Hematopoietic multipotent progenitor cell (in vitro differentiated cells): ENCODE measurements around the gene HMBS. TPM values are rescaled to one million over a fixed set of nuclear protein-coding genes. Genes with fewer than 3 reads are reported as not detected.
"Not testable (repeated sequence)": the region's sequence is repeated elsewhere in the genome, so short reads cannot be mapped to it uniquely, and the experiment has no call there.

ENCODE experiments used
- DNase-seq, 3 donors: peaks; one replicate each; pipeline ENCODE4 v3.0.0-alpha.2; 2011 to 2015; ENCODE audit warnings: low read depth in 2 of 3, low spot score in 2 of 3
- total RNA-seq: library from RNA; depleted of rRNA; stranded (reverse); fragments of >200 nt; gene quantifications from one replicate; pipeline ENCODE4 v1.2.3, GENCODE V29; 2012

HMBS gene
- 9.2 TPM for total RNA-seq

GRCh38 chr11:119084663-119085436, at the start of gene HMBS:
Gene HMBS, plus strand, starts transcription at chr11:119084881. Its CDS starts 153 bp downstream, at chr11:119085034.
- DNase-seq, result peak; percentile 70 to 97 (median 95)

GRCh38 chr11:119038884-119039283, 45.8 kb upstream of the HMBS start:
- no peak for DNase-seq

DNA sequence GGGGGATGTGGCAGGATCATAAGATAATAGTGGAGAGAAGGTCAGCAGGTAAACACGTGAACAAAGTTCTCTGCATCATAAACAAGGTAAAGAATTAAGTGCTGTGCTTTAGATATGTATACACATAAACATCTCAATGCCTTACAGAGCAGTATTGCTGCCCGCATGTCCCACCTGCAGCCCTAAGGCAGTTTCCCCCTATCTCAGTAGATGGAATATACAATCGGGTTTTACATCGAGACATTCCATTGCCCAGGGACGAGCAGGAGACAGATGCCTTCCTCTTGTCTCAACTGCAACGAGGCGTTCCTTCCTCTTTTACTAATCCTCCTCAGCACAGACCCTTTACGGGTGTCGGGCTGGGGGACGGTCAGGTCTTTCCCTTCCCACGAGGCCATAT, 45.2 kb upstream of the HMBS start:
- not testable (repeated sequence) for DNase-seq

DNA sequence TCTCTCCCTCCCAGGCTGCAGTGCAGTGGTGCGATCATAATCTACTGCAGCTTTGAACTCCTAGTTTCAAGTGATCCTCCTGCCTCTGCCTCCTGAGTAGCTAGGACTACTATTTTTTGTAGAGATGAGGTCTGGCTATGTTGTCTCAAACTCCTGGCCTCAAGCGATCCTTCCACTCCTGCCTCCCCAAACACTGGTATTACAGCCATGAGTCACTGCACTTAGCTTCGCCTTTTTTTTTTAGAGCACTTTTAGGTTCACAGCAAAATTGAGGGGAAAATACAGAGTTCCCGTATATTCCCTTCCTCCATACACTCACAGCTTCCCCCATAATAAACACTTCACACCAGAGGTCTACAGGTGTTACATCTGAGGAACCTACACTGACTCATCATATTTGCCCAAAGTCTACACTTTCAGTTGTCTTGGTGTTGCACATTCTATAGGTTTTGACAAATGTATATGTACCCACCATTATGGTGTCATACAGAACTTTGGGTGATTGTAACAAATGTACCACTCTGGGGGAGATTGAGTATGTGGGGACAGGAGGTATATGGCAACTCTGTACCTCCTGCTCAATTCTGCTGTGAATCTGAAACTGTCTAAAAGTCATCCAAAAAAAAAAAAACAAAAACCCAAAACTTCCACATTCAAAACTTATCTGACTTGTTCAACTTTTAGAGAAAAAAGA, 42.7 kb upstream of the HMBS start:
- DNase-seq, result no peak

- no peak for DNase-seq
These were observed 41.8 kb upstream of the HMBS start for GRCh38 chr11:119042927-119043326.

DNA sequence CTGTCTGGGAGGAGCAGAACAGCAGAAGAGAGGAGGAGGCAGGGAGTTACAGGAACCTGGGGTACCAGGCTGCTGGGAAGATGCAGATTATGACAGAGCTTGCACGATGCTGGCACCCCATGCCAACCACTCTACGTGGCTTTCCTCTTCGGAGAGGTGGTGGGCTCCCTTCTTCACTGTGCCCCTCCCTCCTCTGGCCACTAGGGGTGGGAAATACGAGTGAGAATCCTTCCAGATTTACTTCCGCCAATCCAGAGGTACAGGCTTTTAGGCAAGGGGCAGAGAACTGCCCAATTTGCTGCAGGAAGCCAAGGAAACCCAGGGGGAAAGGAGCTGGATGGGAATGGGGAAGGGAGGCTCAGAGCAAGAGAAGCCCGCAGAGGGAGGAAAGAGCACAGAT, 40.0 kb upstream of the HMBS start:
- no peak for DNase-seq

DNA sequence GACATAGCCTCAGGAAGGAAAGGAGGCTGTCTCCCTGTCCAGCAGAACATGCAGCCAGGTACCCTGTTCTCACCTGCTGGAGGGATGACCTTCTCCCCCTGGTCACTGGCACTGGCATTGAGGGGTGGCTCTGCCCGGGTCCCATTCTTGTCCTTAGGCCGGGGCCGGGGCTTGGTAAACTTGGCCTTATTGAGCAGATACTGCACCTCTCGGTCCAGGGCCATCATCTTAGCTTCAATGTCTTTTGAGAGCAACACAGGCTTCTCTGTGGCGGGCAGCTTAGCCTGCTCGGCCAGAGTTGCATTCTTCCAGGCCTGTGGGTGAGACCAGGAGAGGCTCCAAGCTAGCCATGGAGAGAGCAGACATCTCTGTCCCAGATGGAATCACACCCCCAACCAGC, 38.2 kb upstream of the HMBS start:
- DNase-seq, result no peak

DNA sequence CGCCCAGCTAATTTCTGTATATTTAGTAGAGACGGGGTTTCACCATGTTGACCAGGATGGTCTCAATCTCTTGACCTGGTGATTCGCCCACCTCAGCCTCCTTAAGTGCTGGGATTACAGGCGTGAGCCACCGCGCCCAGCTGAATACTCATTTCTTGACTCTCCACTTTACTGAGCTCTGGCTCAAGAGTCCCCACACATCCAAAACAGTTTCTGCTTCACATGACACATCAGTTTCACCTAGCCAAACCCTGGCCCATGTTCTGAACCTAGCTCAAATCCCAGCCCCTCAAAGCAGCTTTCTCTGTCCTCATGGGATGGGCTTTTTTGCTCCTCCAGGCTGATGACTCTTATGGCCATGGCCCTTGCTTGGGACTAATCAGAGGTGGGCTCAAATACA, 37.5 kb upstream of the HMBS start:
- DNase-seq, result no peak

GRCh38 chr11:119048644-119049043, 36.0 kb upstream of the HMBS start:
- DNase-seq, result no peak

DNA sequence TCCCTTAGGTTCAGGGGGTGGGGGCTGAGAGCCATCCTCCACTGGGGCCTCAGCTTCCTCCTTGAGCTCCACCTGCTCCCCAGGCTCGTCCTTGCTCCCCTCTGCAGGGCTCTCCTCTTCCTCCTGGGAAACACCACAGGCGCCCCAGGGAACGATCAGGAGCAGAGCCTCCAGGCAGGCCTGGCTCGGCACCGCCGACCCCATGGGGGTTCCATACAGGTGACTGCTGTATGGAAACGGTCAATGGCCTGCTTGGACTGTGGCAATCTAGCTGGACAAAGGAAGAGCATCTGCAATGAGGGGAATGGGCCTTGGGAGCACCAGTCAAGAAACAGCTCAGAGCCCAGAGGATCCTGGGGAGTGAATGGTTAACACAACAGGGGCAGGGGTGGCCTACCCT, 35.6 kb upstream of the HMBS start:
- DNase-seq, result no peak

- DNase-seq, result no peak
These were observed 33.1 kb upstream of the HMBS start for GRCh38 chr11:119051440-119052162.

GRCh38 chr11:119052163-119052814, 32.4 kb upstream of the HMBS start:
- no peak for DNase-seq

DNA sequence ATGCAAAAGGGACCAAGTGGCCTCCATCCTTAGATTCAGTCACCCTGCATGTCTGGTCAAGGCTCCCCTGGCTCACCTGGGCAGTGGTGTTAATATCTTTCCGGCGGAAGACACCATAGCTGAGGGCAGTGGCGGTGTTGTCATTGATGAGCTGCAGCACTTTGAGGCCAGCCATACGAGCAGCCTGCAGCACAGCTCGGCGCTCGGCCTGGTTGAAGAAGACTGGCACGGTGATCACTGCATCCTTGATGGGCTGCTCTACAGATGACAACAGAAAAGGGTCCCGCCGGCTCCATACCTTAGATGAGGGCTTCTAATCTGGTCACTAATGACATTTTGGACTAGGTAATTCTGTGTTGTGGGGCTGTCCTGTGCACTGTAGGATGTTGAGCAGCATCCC, 30.3 kb upstream of the HMBS start:
- DNase-seq, result no peak

DNA sequence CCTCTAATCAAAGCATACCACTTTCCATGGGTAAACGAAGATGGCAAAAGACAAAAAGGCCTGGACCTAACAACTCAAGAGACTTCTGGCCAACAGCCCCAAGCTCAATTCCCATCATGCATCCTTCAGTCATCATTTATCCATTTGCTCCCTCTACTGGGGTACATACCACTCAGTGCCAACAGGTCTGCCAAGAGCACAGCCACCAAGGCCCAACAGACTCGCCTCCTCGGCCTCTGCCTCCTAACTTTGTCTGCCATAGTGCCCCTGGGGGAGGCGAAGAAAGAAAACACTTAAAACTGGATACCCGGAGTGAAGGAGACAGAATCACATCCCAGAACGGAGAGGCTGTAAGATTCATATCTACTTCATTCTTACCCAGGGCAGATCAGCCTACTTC, 28.8 kb upstream of the HMBS start:
- peak in 2 of 3 donors; percentile 57 to 61 for DNase-seq

- DNase-seq, result peak; percentile 22 to 31 (median 22)
These were observed 28.2 kb upstream of the HMBS start for GRCh38 chr11:119056421-119056999.

DNA sequence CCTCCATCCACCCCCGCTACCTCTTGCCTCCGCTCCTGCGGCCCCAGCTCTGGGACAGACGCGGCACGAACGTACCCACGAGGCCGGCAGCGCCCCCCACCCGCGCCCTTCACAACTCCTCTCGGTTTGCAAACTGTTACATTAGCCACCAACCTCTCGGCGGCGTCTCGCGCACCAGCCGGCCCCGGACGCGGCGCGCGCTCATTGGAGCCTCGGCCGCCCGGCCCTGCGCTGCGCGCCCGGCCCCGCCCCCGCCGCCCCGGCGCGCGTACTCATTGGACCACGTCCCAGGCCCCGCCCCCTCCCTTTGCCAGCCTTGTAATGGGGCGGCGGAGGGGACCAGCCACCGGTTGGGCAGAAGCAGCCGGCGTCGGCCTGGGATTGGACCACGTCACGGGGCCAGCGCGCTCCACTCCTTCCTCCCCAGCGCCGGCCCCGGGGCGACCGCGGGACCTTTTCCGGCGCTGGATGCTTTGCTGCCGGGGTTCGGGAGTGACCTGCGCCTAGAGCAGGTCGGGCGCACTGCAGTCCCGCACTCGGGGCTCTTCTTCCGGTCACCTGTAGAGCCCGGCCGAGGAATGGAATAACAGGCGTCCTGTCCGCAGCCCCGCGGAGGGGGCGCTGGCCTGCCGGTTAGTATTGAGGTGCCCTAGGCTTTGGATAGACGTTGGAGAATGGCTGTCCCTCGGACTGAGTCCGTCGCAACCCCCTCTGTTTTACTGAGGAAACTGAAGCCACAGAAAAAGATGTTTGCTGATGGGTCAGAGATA, 27.5 kb upstream of the HMBS start, which contains the start of gene HYOU1:
Gene HYOU1, minus strand, starts transcription at position 206 of the 770 bp plus-strand sequence. CDS start 1,045 bp downstream, outside the sequence.
- peak; percentile 96 to 99 (median 98) for DNase-seq

- DNase-seq, result not testable (repeated sequence)
These were observed 25.6 kb upstream of the HMBS start for GRCh38 chr11:119059128-119059527.

DNA sequence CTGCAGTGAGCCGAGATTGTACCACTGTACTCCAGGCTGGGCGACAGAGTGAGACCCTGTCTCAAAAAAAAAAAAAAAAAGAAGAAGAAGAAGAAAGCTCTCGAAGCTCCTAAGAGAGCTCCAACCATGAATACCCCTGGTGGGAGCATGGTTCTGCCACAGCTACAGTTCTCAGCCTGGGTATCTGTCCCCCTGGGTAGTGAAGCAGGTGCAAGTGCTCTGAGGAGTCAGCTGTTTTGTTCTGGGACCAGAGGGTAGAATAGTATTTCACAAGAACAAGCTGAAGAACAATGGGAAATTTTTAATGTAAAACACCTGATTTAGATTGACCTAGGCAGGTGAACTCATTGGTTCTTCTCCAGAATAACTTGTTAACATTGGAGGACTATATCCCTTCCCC, 23.4 kb upstream of the HMBS start:
- DNase-seq, result no peak

GRCh38 chr11:119062779-119063178, 21.9 kb upstream of the HMBS start:
- DNase-seq, result no peak

GRCh38 chr11:119065369-119065768, 19.3 kb upstream of the HMBS start:
- DNase-seq, result peak in 2 of 3 donors; percentile 29 to 56
